Activated gamma-delta T cell treated with Interleukin-2 at 50 U/mL for 16 hours (primary cell): ENCODE measurements around the gene ATP9A.

ENCODE experiments used
- DNase-seq: peaks from one replicate; pipeline ENCODE4 v3.0.0-alpha.2; 2020

ATP9A gene

GRCh38 chr20:51622004-51622874 lies 146.0 kb downstream of the ATP9A start:
- no peak for DNase-seq

DNA sequence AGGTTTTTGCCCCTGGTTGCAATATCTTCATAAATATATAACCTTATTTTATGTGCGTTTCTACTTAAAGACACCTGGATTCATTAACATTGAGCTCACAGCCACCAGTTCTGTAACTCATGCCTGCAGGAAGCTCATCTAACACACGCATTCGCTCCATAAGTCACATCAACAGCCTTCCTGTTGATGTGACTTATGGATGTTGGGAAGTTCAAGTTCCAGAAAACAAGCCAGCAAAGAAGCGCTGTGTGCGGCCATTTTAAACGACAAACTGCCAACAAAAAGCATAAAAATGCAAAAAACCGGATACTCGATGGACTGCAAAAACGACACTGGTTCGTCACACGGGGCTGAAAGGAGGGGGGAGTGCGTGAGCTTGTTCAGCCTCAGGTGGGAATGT lies 147.8 kb downstream of the ATP9A start:
- DNase-seq = no peak

GRCh38 chr20:51616060-51616459 lies 152.1 kb downstream of the ATP9A start:
- no peak for DNase-seq

GRCh38 chr20:51614687-51615086 lies 153.5 kb downstream of the ATP9A start:
- no peak for DNase-seq

DNA sequence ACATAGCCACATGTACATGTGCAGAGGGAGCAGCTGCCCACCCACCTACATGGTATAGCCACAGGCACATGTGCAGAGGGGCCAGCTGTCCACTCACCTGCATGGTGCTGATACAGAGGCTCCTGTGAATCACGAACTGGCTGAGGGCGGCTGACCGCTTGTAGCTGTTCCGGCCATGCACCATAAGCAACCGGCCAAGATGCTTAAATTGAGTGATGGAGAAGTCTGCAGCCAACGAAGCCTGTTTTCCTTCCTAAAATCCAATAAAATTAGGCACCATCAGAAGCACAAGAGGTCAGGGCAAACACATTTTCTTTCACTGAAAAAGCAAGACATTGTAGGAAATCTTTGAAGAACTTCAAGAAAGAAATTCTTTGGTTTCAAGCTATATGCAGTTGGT lies 154.6 kb downstream of the ATP9A start:
- DNase-seq = no peak

GRCh38 chr20:51612896-51613295 lies 155.3 kb downstream of the ATP9A start:
- DNase-seq = no peak

DNA sequence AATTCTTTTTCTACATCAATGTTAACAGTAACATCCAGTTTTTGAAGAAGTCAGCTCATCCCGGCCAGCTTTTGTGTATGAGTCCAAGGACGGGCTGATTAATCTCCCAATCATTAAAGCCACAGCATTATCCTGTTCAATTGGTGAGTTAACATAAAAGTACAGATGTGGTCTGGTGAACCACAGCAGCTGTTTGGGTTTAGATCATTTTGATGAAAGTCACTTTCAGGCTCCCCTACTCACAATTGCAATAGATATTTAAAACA lies 156.6 kb downstream of the ATP9A start:
- no peak for DNase-seq

DNA sequence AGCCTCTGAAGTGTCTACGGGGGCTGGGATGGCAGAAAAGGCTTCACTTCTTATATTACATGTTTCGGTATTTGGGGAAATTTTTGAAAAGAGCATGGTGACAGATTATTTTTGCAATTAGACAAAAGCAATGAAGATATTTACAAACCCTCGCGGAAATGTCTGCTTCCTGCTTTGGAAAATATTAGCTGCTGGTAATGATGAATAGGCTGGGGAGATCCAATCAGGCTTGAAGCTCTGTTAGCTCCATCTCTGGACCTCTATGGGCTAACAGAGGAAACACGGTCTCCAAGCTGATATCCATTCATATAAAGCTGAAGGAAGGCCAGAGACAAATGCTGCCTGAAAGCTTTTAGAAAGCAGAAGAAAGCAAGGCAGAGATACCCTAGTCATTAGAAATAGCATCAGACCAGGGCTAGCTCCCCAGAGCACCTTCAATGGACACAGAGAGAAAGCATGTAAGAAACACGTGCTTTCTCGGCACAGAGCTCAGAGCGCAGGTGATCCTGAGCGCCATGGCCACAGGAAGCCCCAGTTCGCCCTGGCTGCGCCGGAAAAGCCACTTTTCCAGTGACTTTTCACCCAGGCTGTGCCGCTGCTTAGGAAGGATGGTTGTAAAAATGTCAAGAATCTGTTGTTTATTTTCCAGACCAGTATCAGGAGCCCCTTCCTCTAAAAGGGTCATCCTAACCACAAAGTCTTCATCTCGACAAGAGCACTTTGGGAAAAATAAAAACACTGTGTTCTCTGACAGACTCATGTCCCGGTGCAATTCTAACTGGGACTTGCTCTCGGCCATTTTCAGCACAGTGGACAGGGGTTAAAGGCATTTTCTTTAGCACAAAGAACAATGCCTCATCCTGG lies 157.2 kb downstream of the ATP9A start:
- no peak for DNase-seq

DNA sequence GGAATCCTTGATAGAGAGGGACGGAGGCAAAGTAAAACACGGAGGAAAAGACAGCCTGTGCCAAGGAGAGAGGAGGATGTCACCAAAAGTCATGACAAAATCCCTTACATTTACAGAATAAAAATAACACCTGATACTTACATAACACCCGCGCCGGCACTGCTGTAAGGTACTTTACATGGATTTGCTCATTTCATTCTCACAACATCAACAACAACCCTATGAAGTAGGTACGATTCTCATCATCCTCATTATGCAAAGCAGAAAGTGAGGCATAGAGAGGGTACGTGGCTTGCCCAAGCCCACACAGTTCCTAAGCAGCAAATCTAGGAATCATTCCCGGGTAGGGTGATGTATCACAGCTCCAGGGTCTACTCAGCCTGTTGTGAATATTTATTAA lies 158.1 kb downstream of the ATP9A start:
- no peak for DNase-seq

- DNase-seq = no peak
Measured at GRCh38 chr20:51609251-51609650, 158.9 kb downstream of the ATP9A start.

DNA sequence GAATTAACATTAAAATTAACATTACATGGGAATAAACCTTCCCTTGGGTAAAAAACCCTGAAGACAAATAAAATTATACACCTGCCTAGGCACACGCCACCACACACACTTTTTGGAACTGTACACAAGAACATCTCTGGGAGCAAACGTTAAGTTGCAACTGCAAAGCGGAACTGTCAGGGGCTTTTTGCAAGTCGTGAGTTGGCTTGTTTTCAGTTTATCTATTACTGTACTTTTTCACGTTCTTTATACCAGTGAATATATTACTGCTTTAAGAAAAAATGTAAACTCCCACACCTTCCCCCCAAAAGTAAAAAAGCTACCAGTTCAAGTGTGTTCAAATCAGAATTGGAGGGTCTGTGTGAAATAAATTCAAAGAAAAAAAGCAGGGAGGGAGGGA lies 160.1 kb downstream of the ATP9A start:
- no peak for DNase-seq

- DNase-seq = no peak
Measured at GRCh38 chr20:51607170-51607569, 161.0 kb downstream of the ATP9A start.

DNA sequence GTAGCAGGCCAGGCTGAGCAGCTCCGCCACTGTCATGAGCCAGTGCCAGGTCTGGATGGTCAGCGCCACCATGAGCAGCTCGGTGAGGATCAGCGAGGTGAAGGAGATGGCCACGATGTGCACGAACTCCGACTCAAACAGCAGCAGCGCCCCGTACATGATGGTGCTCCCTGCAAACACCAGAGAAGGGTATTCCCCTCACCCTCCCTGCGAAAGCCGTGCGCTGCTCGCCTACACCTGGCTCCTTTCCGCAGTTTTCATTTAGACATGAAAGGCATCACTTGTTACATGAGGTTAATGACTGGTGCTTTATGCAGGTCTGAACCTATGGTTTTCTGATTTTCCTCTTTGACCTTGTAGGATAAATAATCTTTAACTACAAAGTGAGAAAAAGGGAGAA lies 163.3 kb downstream of the ATP9A start:
- DNase-seq = no peak

DNA sequence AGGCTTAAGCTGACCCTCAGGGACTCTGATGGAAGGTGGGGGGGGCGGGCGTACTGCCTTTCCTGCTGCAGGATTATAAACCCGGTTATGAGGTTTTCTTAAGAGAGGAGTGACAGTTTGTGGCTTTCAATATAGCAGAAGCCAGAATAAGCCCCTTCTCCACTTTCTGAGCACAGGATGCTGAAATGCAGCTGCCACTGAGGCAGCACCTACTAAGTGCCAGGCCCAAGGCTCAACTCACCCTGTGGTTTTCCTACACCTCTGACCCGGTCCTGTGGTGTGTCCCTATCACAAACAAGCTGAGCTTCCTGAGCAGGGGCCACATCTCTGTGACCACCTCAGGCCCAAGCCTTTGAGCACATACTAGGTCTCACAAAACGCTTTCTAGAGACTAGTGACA lies 166.1 kb downstream of the ATP9A start:
- DNase-seq = no peak

DNA sequence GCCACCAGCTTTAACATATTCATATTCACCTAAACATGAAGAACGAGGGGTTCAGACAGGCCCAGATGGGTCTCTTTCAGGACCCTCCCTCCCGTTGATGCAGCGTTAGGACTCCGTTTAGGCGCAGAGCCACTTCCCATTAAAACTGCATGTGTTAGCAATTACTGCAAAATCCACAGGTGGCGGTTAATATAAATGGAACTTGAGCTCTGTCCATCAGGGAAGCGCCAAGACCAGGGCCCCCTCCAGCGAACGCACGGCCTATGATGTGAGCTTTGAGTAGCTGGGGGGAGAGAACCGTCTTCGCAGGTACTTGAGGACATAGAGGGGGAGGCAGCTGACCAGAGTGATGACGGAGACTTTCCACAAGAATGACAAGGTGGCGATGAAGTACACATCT lies 167.2 kb downstream of the ATP9A start:
- DNase-seq = no peak

DNA sequence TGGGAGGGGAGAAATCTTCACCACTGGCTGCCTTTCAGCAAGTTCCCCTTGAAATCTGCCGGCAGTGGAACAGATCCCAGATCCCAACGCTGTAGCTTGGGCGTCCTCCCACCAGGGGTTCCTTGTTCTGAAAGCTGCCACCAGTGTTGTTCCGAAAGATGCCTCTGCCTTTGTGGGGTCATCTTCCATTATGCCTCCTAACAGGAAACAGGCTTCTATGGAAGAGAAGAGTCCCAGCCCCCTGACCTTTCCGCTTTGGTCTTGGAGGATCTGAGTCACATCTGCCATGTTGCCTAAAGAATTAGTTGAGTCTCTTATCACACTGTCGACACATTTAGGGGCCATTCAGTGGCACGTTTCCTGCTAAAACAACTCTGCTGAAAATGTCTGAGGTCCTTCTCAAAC lies 168.2 kb downstream of the ATP9A start:
- DNase-seq = no peak

- DNase-seq = no peak
Measured at GRCh38 chr20:51598556-51598955, 169.6 kb downstream of the ATP9A start.

- DNase-seq = no peak
Measured at GRCh38 chr20:51597389-51598231, 170.6 kb downstream of the ATP9A start.

- DNase-seq = no peak
Measured at GRCh38 chr20:51596668-51597388, 171.4 kb downstream of the ATP9A start.

DNA sequence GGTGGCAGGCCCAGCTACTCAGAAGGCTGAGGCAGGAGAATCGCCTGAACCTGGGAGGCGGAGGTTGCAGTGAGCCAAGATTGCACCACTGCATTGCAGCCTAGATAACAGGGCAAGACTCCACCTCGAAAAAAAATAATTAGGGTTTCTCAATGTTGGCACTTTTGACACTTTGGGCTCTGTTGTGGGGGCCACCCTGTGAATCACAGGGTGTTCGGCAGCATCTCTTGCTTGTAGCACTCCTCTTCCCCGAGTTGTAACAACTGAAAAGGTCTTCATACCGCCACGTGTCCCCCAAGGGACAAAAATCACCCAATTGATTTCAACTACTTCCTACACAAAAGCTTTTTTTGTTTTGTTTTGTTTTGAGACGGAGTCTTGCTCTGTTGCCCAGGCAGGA lies 172.4 kb downstream of the ATP9A start:
- no peak for DNase-seq

DNA sequence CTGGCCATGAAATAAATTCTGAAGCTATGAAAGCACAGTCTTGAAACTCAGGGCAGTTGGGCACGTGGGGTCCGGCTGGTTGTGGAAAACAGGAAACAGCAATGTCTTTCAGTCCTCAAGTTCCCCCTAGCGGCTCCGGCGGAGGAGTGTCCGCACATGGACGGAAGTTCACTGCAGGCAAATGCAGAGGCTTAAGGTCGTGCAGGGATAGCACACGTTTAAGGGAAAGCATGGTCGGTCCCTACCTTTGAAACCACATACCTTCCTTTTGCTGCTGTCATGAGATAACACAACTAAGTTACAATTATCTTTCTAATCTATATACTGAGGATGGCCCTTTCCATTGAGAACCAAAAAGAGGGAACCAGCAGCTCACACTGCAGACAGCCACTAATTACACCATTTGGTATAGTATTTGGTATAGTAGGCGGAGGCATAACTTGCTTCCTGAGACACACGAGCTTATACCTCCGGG lies 173.1 kb downstream of the ATP9A start:
- peak; percentile 74 for DNase-seq

DNA sequence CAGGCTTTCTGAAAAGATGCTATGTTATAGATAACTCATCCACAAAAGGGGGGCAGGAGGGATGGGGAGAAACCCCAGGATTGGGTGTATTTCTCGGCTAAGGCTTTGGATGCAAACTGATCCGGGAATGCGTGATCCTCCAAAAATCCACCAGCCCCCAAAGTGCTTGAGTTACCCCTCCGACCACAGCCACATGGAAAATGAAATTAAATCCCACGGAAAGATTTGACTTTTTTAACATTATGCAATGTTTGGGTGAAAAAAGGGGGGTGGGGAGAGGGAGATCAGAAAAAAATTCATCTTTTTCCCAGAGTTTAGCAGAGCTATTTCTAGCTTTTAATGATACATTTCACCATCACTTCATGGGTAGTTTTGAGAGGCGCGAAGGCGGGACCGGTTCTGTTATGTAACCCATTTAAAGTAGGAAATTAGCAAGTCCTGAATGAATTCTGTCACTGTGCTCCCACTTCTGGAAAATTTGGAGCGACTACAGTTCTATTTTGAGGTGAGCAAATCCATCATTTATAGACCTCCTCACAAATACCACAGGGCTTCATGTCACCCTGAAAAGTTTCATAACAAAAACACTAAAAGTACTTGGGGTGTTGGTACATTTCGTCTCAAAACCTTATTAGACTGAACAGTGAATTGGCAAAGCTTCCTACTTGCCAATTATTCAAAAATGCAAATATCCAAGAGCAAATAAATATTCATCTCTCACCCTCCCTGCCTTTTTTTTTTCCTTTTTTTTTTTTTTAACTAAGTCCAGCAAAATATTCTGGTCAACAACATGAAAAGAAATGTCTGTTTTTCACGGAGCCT lies 173.7 kb downstream of the ATP9A start:
- DNase-seq = no peak
